A549 (cell line): ENCODE results near the gene SETSIP. TPM values are rescaled to one million over a fixed set of nuclear protein-coding genes. Genes with fewer than 3 reads are reported as not detected.

Source experiments
- ATAC-seq, 2 experiments: fragments of 200-7000 bp in 1 of 2; fragments of >200 bp in 1 of 2; cut with Nextera tagmentation in 1 of 2; cut with Tn5 transposase in 1 of 2; 3 replicates each; pipeline versions ENCODE4 v1.8.0 to v1.9.1; 2018 to 2020; ENCODE audit warnings: mild to moderate bottlenecking in 1 of 2, moderate library complexity in 1 of 2
- CTCF ChIA-PET: fragments of 300-600 bp; sonication (Branson Sonifier 250); formaldehyde crosslinking; extraction: SDS; loops from one replicate; lab custom pipeline; 2021; ENCODE audit warnings: antibody characterized with exemption, inconsistent platforms; lab: Yijun Ruan, JAX
- POLR2A ChIA-PET: fragments of 350-600 bp; formaldehyde crosslinking; extraction: SDS; loops from one replicate; lab custom pipeline; 2021; ENCODE audit warnings: antibody characterized with exemption, inconsistent platforms; lab: Yijun Ruan, JAX
- DNase-seq, 2 experiments: peaks; one replicate each; pipeline versions ENCODE4 v3.0.0 to v3.0.0-alpha.2; 2011 to 2016; ENCODE audit warnings: low read depth in 1 of 2, low spot score in 1 of 2
- FAIRE-seq: peaks from 2 replicates; lab custom pipeline; 2011; peaks lifted over from hg19 to GRCh38; lab: Jason Lieb, UNC
- H3K27ac ChIP-seq, 2 experiments: fragments of >200 bp; sonication (Bioruptor Twin); formaldehyde crosslinking; 3 replicates each; pipeline ENCODE4 v1.5.1; 2016 to 2017
- H3K4me1 ChIP-seq: fragments of >200 bp; sonication (Bioruptor Twin); formaldehyde crosslinking; 3 replicates; pipeline ENCODE4 v1.6.1; 2016
- H3K4me2 ChIP-seq: fragments of >200 bp; sonication (Bioruptor Twin); formaldehyde crosslinking; 3 replicates; pipeline ENCODE4 v1.6.1; 2016
- H3K4me3 ChIP-seq: fragments of >200 bp; sonication (Bioruptor Twin); formaldehyde crosslinking; 3 replicates; pipeline ENCODE4 v1.5.1; 2016
- H3K9me3 ChIP-seq: fragments of >200 bp; sonication (Bioruptor Twin); formaldehyde crosslinking; 3 replicates; pipeline ENCODE4 v1.6.1; 2016
- BHLHE40 ChIP-seq: IDR thresholded peaks from 2 replicates; pipeline ENCODE4 v1.6.1; 2012; ENCODE audit warnings: low read depth, low read length, inconsistent platforms
- CBX2 ChIP-seq: fragments of 200-600 bp; sonication (generic); IDR thresholded peaks from 2 replicates; pipeline ENCODE4 v1.6.1; 2016; ENCODE audit warnings: low read depth, mild to moderate bottlenecking, borderline replicate concordance
- CHD2 ChIP-seq: fragments of 150-350 bp; IDR thresholded peaks from 2 replicates; pipeline ENCODE4 v1.6.1; 2014; ENCODE audit warnings: low read length; ENCODE audit not compliant: partially characterized antibody
- ESRRA ChIP-seq: fragments of 150-350 bp; IDR thresholded peaks from 2 replicates; pipeline ENCODE4 v1.6.1; 2014; ENCODE audit warnings: mild to moderate bottlenecking, low read length, borderline replicate concordance
- FOXS1 ChIP-seq: fragments of 250-450 bp; sonication (Bioruptor Pico); IDR thresholded peaks from 2 replicates; pipeline ENCODE4 v1.5.0; 2020; ENCODE audit warnings: mild to moderate bottlenecking, moderate library complexity
- HDAC2 ChIP-seq: fragments of 200-600 bp; sonication (generic); IDR thresholded peaks from 2 replicates; pipeline ENCODE4 v1.6.1; 2016
- HOXB5 ChIP-seq: fragments of 250-450 bp; sonication (Bioruptor Pico); IDR thresholded peaks from 2 replicates; pipeline ENCODE4 v1.5.0; 2020; ENCODE audit warnings: mild to moderate bottlenecking, moderate library complexity
- JUN ChIP-seq, 2 experiments: fragments of >200 bp; sonication (Bioruptor Twin); formaldehyde crosslinking; IDR thresholded peaks; 2 replicates in 1 of 2; 3 replicates in 1 of 2; pipeline ENCODE4 v1.6.1; 2016 to 2017
- KDM5A ChIP-seq: fragments of 200-600 bp; sonication (generic); IDR thresholded peaks from 2 replicates; pipeline ENCODE4 v1.6.1; 2016; ENCODE audit warnings: antibody characterized with exemption, mild to moderate bottlenecking
- NPAS2 ChIP-seq: fragments of 250-450 bp; sonication (Bioruptor Pico); IDR thresholded peaks from 2 replicates; pipeline ENCODE4 v1.8.0; 2022; ENCODE audit warnings: mild to moderate bottlenecking, moderate library complexity, borderline replicate concordance
- POLR2AphosphoS2 ChIP-seq: conservative IDR thresholded peaks from 2 replicates; pipeline ENCODE4 v1.6.1; 2012; ENCODE audit warnings: low read length, improper control_type of control experiment, inconsistent platforms
- RARB ChIP-seq: fragments of 250-450 bp; sonication (Bioruptor Pico); IDR thresholded peaks from 2 replicates; pipeline ENCODE4 v1.8.0; 2021; ENCODE audit warnings: mild to moderate bottlenecking, moderate library complexity
- RCOR1 ChIP-seq: fragments of 150-350 bp; IDR thresholded peaks from 2 replicates; pipeline ENCODE4 v1.6.1; 2014; ENCODE audit warnings: antibody characterized with exemption, low read length, low read depth
- REST ChIP-seq: fragments of 200-600 bp; sonication (generic); IDR thresholded peaks from 2 replicates; pipeline ENCODE4 v1.6.1; 2016; ENCODE audit warnings: antibody characterized with exemption, mild to moderate bottlenecking, moderate library complexity
- RNF2 ChIP-seq: fragments of 200-600 bp; sonication (generic); IDR thresholded peaks from 2 replicates; pipeline ENCODE4 v1.6.1; 2016; ENCODE audit warnings: low read depth, mild to moderate bottlenecking, antibody characterized with exemption, moderate library complexity, borderline replicate concordance
- TFCP2L1 ChIP-seq: fragments of 250-450 bp; sonication (Bioruptor Pico); IDR thresholded peaks from 2 replicates; pipeline ENCODE4 v1.5.0; 2021; ENCODE audit warnings: mild to moderate bottlenecking
- USF2 ChIP-seq: fragments of 450-650 bp; IDR thresholded peaks from 2 replicates; pipeline ENCODE4 v1.6.1; 2014; ENCODE audit warnings: antibody characterized with exemption
- ZFP36 ChIP-seq: fragments of 450-650 bp; IDR thresholded peaks from 2 replicates; pipeline ENCODE4 v1.6.1; 2014; ENCODE audit warnings: borderline replicate concordance; ENCODE audit not compliant: partially characterized antibody
- ZNF302 ChIP-seq: fragments of 250-450 bp; sonication (Bioruptor Pico); IDR thresholded peaks from 2 replicates; pipeline ENCODE4 v1.9.0; 2021; ENCODE audit warnings: inconsistent platforms, mild to moderate bottlenecking, moderate library complexity
- WGBS: methylation state at CpG from one replicate; pipeline ENCODE4 v1.1.6; 2017; ENCODE audit errors: missing lambda C conversion rate; 5-methylcytosine and 5-hydroxymethylcytosine counted together
- polyA plus RNA-seq, 4 experiments: library from polyadenylated mRNA; depleted of rRNA in 3 of 4; stranded (reverse); fragments of >200 nt; fragmentation: RNase III in 1 of 4; extraction: RNeasy Plus Mini Kit Qiagen cat#74134 plus additional on column Dnase treatment in 1 of 4; gene quantifications; 2 replicates in 3 of 4; 3 replicates in 1 of 4; pipeline ENCODE4 v1.2.3, GENCODE V29; 2011 to 2017
- TF ChIP-seq, protein P1 (sequence below): IDR thresholded peaks from 2 replicates; pipeline ENCODE4 v1.6.1; 2012
- TF ChIP-seq, protein P2 (sequence below): fragments of >200 bp; sonication (Bioruptor Twin); formaldehyde crosslinking; IDR thresholded peaks from 3 replicates; pipeline ENCODE4 v1.5.1; 2016
- TF ChIP-seq, protein P3 (sequence below): fragments of >200 bp; sonication (Bioruptor Twin); formaldehyde crosslinking; IDR thresholded peaks from 3 replicates; pipeline ENCODE4 v1.6.1; 2016
- TF ChIP-seq, protein P4 (sequence below): IDR thresholded peaks from 2 replicates; pipeline ENCODE4 v1.6.1; 2012

Gene SETSIP
- polyA plus RNA-seq, 2 of the 4 experiments (the other 2 are of a cell fraction): 0.23 to 0.36 TPM

GRCh38 chr1:92091625-92092024, 16.4 kb upstream of the SETSIP start:
- POLR2A ChIA-PET: no interaction called here

GRCh38 chr1:92087542-92087941, 12.3 kb upstream of the SETSIP start:
- 50% methylated on average over 1 of the region's 1 CpG for WGBS

More at GRCh38 chr1:92091625-92092024, 16.4 kb upstream of the SETSIP start:
- FAIRE-seq (no peak), DNase-seq (no peak), ATAC-seq (no peak)
- H3K27ac ChIP-seq: no peak overlapping the region
- no peaks in the 10 kb centered on the region for H3K9me3 ChIP-seq
- no peaks in the 10 kb centered on the region for H3K4me1 ChIP-seq
- no peak overlapping the region for H3K4me2 ChIP-seq
- no peak for TF ChIP-seq NPAS2
- no peak for TF ChIP-seq RCOR1
- no peak for TF ChIP-seq ESRRA
- H3K4me3 ChIP-seq: no peak overlapping the region
- WGBS: 79% methylated on average over 5 of the region's 5 CpGs
- CTCF ChIA-PET: interaction anchor here (0.6 kb wide), 1 partner anchor 1086 kb away, joined by 3 read pairs; no protein-coding TSS in a partner anchor

More at GRCh38 chr1:92087542-92087941, 12.3 kb upstream of the SETSIP start:
- Histone ChIP-seq H3K4me2 (no peak overlapping the region), H3K4me1 (no peaks in the 10 kb centered on the region), H3K9me3 (no peaks in the 10 kb centered on the region), H3K27ac (no peak overlapping the region), H3K4me3 (no peak overlapping the region)
- DNase-seq: no peak
- no peak for ATAC-seq
- POLR2A ChIA-PET: no interaction called here
- TF ChIP-seq ZNF302 (CRISPR knock-in tag) (no peak), USF2 (no peak), TFCP2L1 (no peak), HDAC2 (no peak), REST (no peak), JUN (IDR thresholded peaks at IDR 0.05) (no peak), ZFP36 (no peak), CHD2 (no peak), RNF2 (no peak), RARB (CRISPR knock-in tag) (no peak), HOXB5 (no peak), CBX2 (no peak), POLR2AphosphoS2 (no peak), FOXS1 (CRISPR knock-in tag) (no peak), KDM5A (no peak), BHLHE40 (no peak)
- TF ChIP-seq, protein P1, sequence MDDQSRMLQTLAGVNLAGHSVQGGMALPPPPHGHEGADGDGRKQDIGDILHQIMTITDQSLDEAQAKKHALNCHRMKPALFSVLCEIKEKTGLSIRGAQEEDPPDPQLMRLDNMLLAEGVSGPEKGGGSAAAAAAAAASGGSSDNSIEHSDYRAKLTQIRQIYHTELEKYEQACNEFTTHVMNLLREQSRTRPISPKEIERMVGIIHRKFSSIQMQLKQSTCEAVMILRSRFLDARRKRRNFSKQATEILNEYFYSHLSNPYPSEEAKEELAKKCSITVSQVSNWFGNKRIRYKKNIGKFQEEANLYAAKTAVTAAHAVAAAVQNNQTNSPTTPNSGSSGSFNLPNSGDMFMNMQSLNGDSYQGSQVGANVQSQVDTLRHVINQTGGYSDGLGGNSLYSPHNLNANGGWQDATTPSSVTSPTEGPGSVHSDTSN: no peak
- TF ChIP-seq, protein P2, sequence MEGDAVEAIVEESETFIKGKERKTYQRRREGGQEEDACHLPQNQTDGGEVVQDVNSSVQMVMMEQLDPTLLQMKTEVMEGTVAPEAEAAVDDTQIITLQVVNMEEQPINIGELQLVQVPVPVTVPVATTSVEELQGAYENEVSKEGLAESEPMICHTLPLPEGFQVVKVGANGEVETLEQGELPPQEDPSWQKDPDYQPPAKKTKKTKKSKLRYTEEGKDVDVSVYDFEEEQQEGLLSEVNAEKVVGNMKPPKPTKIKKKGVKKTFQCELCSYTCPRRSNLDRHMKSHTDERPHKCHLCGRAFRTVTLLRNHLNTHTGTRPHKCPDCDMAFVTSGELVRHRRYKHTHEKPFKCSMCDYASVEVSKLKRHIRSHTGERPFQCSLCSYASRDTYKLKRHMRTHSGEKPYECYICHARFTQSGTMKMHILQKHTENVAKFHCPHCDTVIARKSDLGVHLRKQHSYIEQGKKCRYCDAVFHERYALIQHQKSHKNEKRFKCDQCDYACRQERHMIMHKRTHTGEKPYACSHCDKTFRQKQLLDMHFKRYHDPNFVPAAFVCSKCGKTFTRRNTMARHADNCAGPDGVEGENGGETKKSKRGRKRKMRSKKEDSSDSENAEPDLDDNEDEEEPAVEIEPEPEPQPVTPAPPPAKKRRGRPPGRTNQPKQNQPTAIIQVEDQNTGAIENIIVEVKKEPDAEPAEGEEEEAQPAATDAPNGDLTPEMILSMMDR: no peak
- TF ChIP-seq, protein P3, sequence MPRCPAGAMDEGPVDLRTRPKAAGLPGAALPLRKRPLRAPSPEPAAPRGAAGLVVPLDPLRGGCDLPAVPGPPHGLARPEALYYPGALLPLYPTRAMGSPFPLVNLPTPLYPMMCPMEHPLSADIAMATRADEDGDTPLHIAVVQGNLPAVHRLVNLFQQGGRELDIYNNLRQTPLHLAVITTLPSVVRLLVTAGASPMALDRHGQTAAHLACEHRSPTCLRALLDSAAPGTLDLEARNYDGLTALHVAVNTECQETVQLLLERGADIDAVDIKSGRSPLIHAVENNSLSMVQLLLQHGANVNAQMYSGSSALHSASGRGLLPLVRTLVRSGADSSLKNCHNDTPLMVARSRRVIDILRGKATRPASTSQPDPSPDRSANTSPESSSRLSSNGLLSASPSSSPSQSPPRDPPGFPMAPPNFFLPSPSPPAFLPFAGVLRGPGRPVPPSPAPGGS: no peak
- TF ChIP-seq, protein P4, sequence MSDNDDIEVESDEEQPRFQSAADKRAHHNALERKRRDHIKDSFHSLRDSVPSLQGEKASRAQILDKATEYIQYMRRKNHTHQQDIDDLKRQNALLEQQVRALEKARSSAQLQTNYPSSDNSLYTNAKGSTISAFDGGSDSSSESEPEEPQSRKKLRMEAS: no peak
- TF ChIP-seq, all 56 proteins: peak for 0
- no peak for FAIRE-seq
- CTCF ChIA-PET: no interaction called here
